ENCODE data around the gene OLIG2. TPM values are rescaled to one million over a fixed set of nuclear protein-coding genes. Genes with fewer than 3 reads are reported as not detected.

Gene OLIG2
- total and polyA plus RNA-seq, 2 experiments from 2014 or later, result 0.15 to 1.4 TPM

DNA sequence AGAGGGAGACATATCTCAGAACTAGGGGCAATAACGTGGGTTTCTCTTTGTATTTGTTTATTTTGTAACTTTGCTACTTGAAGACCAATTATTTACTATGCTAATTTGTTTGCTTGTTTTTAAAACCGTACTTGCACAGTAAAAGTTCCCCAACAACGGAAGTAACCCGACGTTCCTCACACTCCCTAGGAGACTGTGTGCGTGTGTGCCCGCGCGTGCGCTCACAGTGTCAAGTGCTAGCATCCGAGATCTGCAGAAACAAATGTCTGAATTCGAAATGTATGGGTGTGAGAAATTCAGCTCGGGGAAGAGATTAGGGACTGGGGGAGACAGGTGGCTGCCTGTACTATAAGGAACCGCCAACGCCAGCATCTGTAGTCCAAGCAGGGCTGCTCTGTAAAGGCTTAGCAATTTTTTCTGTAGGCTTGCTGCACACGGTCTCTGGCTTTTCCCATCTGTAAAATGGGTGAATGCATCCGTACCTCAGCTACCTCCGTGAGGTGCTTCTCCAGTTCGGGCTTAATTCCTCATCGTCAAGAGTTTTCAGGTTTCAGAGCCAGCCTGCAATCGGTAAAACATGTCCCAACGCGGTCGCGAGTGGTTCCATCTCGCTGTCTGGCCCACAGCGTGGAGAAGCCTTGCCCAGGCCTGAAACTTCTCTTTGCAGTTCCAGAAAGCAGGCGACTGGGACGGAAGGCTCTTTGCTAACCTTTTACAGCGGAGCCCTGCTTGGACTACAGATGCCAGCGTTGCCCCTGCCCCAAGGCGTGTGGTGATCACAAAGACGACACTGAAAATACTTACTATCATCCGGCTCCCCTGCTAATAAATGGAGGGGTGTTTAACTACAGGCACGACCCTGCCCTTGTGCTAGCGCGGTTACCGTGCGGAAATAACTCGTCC, 1.3 kb upstream of the OLIG2 start:
- H3K27ac ChIP-seq (ENCODE audit: low read depth), result no peak overlapping the region
- H3K27ac Mint-ChIP-seq, result peak overlapping the region; percentile 65; the same call in 1 of the 2 replicates
- peaks cover 98% of the 10 kb centered on the region for H3K27me3 ChIP-seq (ENCODE audit: insufficient read depth)
- H3K36me3 Mint-ChIP-seq (ENCODE audit: low read depth), result no peaks in the 10 kb centered on the region; the same call in 1 of the 3 replicates
- peaks cover 90% of the 10 kb centered on the region for H3K27me3 Mint-ChIP-seq (ENCODE audit: insufficient read depth, low read depth, poor library complexity)
- no peaks in the 10 kb centered on the region for H3K36me3 ChIP-seq (ENCODE audit: insufficient read depth)
- H3K4me3 ChIP-seq, result peak overlapping the region; percentile 64
- H3K4me2 ChIP-seq, result peak overlapping the region; percentile 88
- peaks cover 3% of the 10 kb centered on the region; the same call in 2 of the 3 replicates for H3K9me3 Mint-ChIP-seq
- no peaks in the 10 kb centered on the region for H3K9me2 ChIP-seq (ENCODE audit: insufficient read depth)
- ATAC-seq (no peak), DNase-seq (ENCODE audit: low spot score) (peak; percentile 45)
- no peaks in the 10 kb centered on the region for H3K79me2 ChIP-seq (replicated peaks; ENCODE audit: insufficient read depth)
- peak overlapping the region; percentile 100 for H2AFZ ChIP-seq
- peak overlapping the region; percentile 80 for H3K4me3 Mint-ChIP-seq
- H3K4me1 Mint-ChIP-seq, result peaks cover 32% of the 10 kb centered on the region
- H3F3A ChIP-seq (replicated peaks; ENCODE audit: low read depth), result 0 out of 2 replicates have a peak, but pooled peaks cover 5% of the 10 kb centered on the region
- H3K4me1 ChIP-seq (ENCODE audit: insufficient read depth), result peaks cover 52% of the 10 kb centered on the region
- TF ChIP-seq JUNB (IDR thresholded peaks at IDR 0.05; ENCODE audit: unreplicated experiment), result no peak
- TF ChIP-seq, protein P1, sequence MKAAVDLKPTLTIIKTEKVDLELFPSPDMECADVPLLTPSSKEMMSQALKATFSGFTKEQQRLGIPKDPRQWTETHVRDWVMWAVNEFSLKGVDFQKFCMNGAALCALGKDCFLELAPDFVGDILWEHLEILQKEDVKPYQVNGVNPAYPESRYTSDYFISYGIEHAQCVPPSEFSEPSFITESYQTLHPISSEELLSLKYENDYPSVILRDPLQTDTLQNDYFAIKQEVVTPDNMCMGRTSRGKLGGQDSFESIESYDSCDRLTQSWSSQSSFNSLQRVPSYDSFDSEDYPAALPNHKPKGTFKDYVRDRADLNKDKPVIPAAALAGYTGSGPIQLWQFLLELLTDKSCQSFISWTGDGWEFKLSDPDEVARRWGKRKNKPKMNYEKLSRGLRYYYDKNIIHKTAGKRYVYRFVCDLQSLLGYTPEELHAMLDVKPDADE (IDR thresholded peaks at IDR 0.05), result no peak
- TF ChIP-seq, protein P2, sequence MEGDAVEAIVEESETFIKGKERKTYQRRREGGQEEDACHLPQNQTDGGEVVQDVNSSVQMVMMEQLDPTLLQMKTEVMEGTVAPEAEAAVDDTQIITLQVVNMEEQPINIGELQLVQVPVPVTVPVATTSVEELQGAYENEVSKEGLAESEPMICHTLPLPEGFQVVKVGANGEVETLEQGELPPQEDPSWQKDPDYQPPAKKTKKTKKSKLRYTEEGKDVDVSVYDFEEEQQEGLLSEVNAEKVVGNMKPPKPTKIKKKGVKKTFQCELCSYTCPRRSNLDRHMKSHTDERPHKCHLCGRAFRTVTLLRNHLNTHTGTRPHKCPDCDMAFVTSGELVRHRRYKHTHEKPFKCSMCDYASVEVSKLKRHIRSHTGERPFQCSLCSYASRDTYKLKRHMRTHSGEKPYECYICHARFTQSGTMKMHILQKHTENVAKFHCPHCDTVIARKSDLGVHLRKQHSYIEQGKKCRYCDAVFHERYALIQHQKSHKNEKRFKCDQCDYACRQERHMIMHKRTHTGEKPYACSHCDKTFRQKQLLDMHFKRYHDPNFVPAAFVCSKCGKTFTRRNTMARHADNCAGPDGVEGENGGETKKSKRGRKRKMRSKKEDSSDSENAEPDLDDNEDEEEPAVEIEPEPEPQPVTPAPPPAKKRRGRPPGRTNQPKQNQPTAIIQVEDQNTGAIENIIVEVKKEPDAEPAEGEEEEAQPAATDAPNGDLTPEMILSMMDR (conservative IDR thresholded peaks at IDR 0.05; ENCODE audit: low read depth in 2 of 2), result no peak
- TF ChIP-seq, protein P3, sequence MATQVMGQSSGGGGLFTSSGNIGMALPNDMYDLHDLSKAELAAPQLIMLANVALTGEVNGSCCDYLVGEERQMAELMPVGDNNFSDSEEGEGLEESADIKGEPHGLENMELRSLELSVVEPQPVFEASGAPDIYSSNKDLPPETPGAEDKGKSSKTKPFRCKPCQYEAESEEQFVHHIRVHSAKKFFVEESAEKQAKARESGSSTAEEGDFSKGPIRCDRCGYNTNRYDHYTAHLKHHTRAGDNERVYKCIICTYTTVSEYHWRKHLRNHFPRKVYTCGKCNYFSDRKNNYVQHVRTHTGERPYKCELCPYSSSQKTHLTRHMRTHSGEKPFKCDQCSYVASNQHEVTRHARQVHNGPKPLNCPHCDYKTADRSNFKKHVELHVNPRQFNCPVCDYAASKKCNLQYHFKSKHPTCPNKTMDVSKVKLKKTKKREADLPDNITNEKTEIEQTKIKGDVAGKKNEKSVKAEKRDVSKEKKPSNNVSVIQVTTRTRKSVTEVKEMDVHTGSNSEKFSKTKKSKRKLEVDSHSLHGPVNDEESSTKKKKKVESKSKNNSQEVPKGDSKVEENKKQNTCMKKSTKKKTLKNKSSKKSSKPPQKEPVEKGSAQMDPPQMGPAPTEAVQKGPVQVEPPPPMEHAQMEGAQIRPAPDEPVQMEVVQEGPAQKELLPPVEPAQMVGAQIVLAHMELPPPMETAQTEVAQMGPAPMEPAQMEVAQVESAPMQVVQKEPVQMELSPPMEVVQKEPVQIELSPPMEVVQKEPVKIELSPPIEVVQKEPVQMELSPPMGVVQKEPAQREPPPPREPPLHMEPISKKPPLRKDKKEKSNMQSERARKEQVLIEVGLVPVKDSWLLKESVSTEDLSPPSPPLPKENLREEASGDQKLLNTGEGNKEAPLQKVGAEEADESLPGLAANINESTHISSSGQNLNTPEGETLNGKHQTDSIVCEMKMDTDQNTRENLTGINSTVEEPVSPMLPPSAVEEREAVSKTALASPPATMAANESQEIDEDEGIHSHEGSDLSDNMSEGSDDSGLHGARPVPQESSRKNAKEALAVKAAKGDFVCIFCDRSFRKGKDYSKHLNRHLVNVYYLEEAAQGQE (IDR thresholded peaks at IDR 0.05; ENCODE audit: unreplicated experiment), result no peak
- TF ChIP-seq EZH2 (IDR thresholded peaks at IDR 0.05; ENCODE audit: low read depth, unreplicated experiment), result peak; percentile 75
- H4K20me1 ChIP-seq (replicated peaks; ENCODE audit: insufficient read depth), result peaks cover 13% of the 10 kb centered on the region

DNA sequence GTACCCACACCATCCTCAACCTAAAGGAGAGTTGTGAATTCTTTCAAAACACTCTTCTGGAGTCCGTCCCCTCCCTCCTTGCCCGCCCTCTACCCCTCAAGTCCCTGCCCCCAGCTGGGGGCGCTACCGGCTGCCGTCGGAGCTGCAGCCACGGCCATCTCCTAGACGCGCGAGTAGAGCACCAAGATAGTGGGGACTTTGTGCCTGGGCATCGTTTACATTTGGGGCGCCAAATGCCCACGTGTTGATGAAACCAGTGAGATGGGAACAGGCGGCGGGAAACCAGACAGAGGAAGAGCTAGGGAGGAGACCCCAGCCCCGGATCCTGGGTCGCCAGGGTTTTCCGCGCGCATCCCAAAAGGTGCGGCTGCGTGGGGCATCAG, 638 bp upstream of the OLIG2 start:
- Histone ChIP-seq H3F3A (replicated peaks; ENCODE audit: low read depth) (0 out of 2 replicates have a peak, but pooled peaks cover 5% of the 10 kb centered on the region), H3K4me3 (peak overlapping the region; percentile 64), H3K4me1 (ENCODE audit: insufficient read depth) (peaks cover 56% of the 10 kb centered on the region), H3K4me2 (peak overlapping the region; percentile 88), H3K79me2 (replicated peaks; ENCODE audit: insufficient read depth) (no peaks in the 10 kb centered on the region), H3K27ac (ENCODE audit: low read depth) (no peak overlapping the region), H3K36me3 (ENCODE audit: insufficient read depth) (no peaks in the 10 kb centered on the region), H3K27me3 (ENCODE audit: insufficient read depth) (peaks cover 98% of the 10 kb centered on the region), H3K9me2 (ENCODE audit: insufficient read depth) (no peaks in the 10 kb centered on the region), H2AFZ (peak overlapping the region; percentile 100), H4K20me1 (replicated peaks; ENCODE audit: insufficient read depth) (peaks cover 13% of the 10 kb centered on the region)
- ATAC-seq (peak; percentile 25), DNase-seq (ENCODE audit: low spot score) (peak; percentile 82)
- Mint-ChIP-seq H3K4me1 (peaks cover 37% of the 10 kb centered on the region), H3K36me3 (ENCODE audit: low read depth) (no peaks in the 10 kb centered on the region; the same call in 1 of the 3 replicates), H3K4me3 (peak overlapping the region; percentile 80), H3K27me3 (ENCODE audit: insufficient read depth, low read depth, poor library complexity) (peaks cover 93% of the 10 kb centered on the region), H3K27ac (peak overlapping the region; percentile 65; the same call in 1 of the 2 replicates), H3K9me3 (peaks cover 3% of the 10 kb centered on the region; the same call in 2 of the 3 replicates)
- no peak for TF ChIP-seq ZNF114 (CRISPR knock-in tag; IDR thresholded peaks at IDR 0.05)
- TF ChIP-seq, protein P2 (conservative IDR thresholded peaks at IDR 0.05; ENCODE audit: low read depth in 2 of 2), result peak; percentile 76 to 78
